B cell (primary cell): Measurements from ENCODE around the gene ZNF816. TPM values are rescaled to one million over a fixed set of nuclear protein-coding genes. Genes with fewer than 3 reads are reported as not detected.

Experiments
- ATAC-seq: fragments of 200-7000 bp; cut with Tn5 transposase; one replicate; pipeline ENCODE4 v1.10.0; 2021; ENCODE audit warnings: low read depth, mild to moderate bottlenecking, moderate number of reproducible peaks, moderate library complexity
- CTCF ChIA-PET: fragments of 350-600 bp; sonication (Branson Sonifier 250); formaldehyde crosslinking; loops from one replicate; lab custom pipeline; 2021; ENCODE audit warnings: antibody characterized with exemption, inconsistent platforms; lab: Charles Lee
- POLR2A ChIA-PET: fragments of 350-600 bp; sonication (Branson Sonifier 250); formaldehyde crosslinking; loops from one replicate; lab custom pipeline; 2021; ENCODE audit warnings: antibody characterized with exemption; lab: Charles Lee
- DNase-seq: peaks from one replicate; pipeline ENCODE4 v3.0.0; 2013
- H2AFZ ChIP-seq: 2 replicates; pipeline ENCODE4 v1.6.1; 2012; ENCODE audit warnings: mild to moderate bottlenecking, low read depth, low read length; ENCODE audit not compliant: insufficient read depth, poor library complexity, severe bottlenecking
- H3K27ac ChIP-seq, 2 donors: 1 replicate in 1 of 2; 2 replicates in 1 of 2; pipeline ENCODE4 v1.5.1; 2012 to 2013; ENCODE audit warnings: low read length in 2 of 2, mild to moderate bottlenecking in 2 of 2, moderate library complexity in 1 of 2
- H3K27me3 ChIP-seq, 4 experiments: fragments of 200-600 bp in 1 of 4; sonication (generic) in 1 of 4; replicated peaks in 1 of 4; 1 replicate in 2 of 4; 2 replicates in 2 of 4; pipeline versions ENCODE4 v1.6.1 to v1.7.0; 2013 to 2016; ENCODE audit warnings: low read length in 3 of 4, mild to moderate bottlenecking in 2 of 4, mixed read lengths in 1 of 4, moderate library complexity in 1 of 4; ENCODE audit not compliant: insufficient read depth in 4 of 4, control insufficient read depth in 3 of 4; ENCODE audit errors: control extremely low read depth in 1 of 4
- H3K36me3 ChIP-seq, 2 experiments: replicated peaks in 1 of 2; 1 replicate in 1 of 2; 2 replicates in 1 of 2; pipeline versions ENCODE4 v1.6.1 to v1.7.1; 2013; ENCODE audit warnings: low read length in 1 of 2; ENCODE audit not compliant: insufficient read depth in 2 of 2, control insufficient read depth in 1 of 2; ENCODE audit errors: control extremely low read depth in 1 of 2, extremely low read depth in 1 of 2
- H3K4me1 ChIP-seq, 2 donors: fragments of 200-600 bp in 1 of 2; sonication (generic) in 1 of 2; 1 replicate in 1 of 2; 2 replicates in 1 of 2; pipeline versions ENCODE4 v1.5.1 to v1.6.1; 2013 to 2017; ENCODE audit warnings: low read length in 2 of 2; ENCODE audit not compliant: control insufficient read depth in 2 of 2, insufficient read depth in 2 of 2
- H3K4me2 ChIP-seq: replicated peaks from 2 replicates; pipeline ENCODE3; 2012; ENCODE audit warnings: mild to moderate bottlenecking, low read depth, low read length; ENCODE audit not compliant: poor library complexity, severe bottlenecking
- H3K4me3 ChIP-seq, 5 experiments: fragments of 200-600 bp in 1 of 5; sonication (generic) in 1 of 5; 1 replicate in 3 of 5; 2 replicates in 2 of 5; pipeline versions ENCODE4 v1.5.1 to v1.7.0; 2011 to 2016; ENCODE audit warnings: low read length in 4 of 5, mild to moderate bottlenecking in 4 of 5, low read depth in 2 of 5, control low read depth in 1 of 5, moderate library complexity in 1 of 5; ENCODE audit not compliant: insufficient read depth in 1 of 5; ENCODE audit errors: control extremely low read depth in 1 of 5, extremely low read depth in 1 of 5
- H3K79me2 ChIP-seq: fragments of 200-600 bp; sonication (generic); one replicate; pipeline ENCODE4 v1.6.0; 2016; ENCODE audit warnings: low read length; ENCODE audit not compliant: control insufficient read depth, insufficient read depth
- H3K9ac ChIP-seq: fragments of 200-600 bp; sonication (generic); 2 replicates; pipeline ENCODE4 v1.6.1; 2017; ENCODE audit warnings: mild to moderate bottlenecking, low read length, moderate library complexity
- H3K9me3 ChIP-seq, 3 donors: one replicate each; pipeline versions ENCODE4 v1.6.1 to v1.7.1; 2013; ENCODE audit warnings: low read length in 2 of 3; ENCODE audit not compliant: control insufficient read depth in 2 of 3, insufficient read depth in 1 of 3; ENCODE audit errors: control extremely low read depth in 1 of 3
- H4K20me1 ChIP-seq: 2 replicates; pipeline ENCODE4 v1.6.0; 2012; ENCODE audit warnings: mild to moderate bottlenecking, low read length; ENCODE audit not compliant: insufficient read depth, control insufficient read depth, poor library complexity, severe bottlenecking
- H3K27ac Mint-ChIP-seq: one replicate; pipeline ENCODE4 v1.8.0; 2021; ENCODE audit warnings: mixed read lengths
- H3K27me3 Mint-ChIP-seq: one replicate; pipeline ENCODE4 v1.8.0; 2021; ENCODE audit warnings: mixed read lengths
- H3K4me1 Mint-ChIP-seq: one replicate; pipeline ENCODE4 v1.8.0; 2021; ENCODE audit warnings: mixed read lengths
- H3K4me3 Mint-ChIP-seq: one replicate; pipeline ENCODE4 v1.8.0; 2021; ENCODE audit warnings: mixed read lengths
- H3K9me3 Mint-ChIP-seq: one replicate; pipeline ENCODE4 v1.8.0; 2022; ENCODE audit warnings: mixed read lengths; ENCODE audit not compliant: insufficient read depth
- CTCF ChIP-seq: fragments of 200-600 bp; IDR thresholded peaks from one replicate; pipeline ENCODE4 v1.8.0; 2022; ENCODE audit warnings: antibody characterized with exemption, mild to moderate bottlenecking
- EZH2 ChIP-seq: IDR thresholded peaks from 2 replicates; pipeline ENCODE4 v1.6.1; 2012; ENCODE audit warnings: borderline replicate concordance, low read depth, mild to moderate bottlenecking, moderate library complexity, low read length; ENCODE audit not compliant: insufficient read depth, poor library complexity, severe bottlenecking
- WGBS: methylation state at CpG from one replicate; pipeline ENCODE4 v1.1.5; 2013; ENCODE audit warnings: missing lambda C conversion rate; ENCODE audit not compliant: insufficient coverage; 5-methylcytosine and 5-hydroxymethylcytosine counted together
- intact Hi-C: fragments of 100-400 bp; cut with micrococcal nuclease; formaldehyde crosslinking; loops from one replicate; pipeline ENCODE4 v1.10.0; 2022
- polyA plus RNA-seq: library from polyadenylated mRNA; depleted of rRNA; stranded (reverse); fragments of >200 nt; gene quantifications from 2 replicates; pipeline ENCODE4 v1.2.3, GENCODE V29; 2012
- total RNA-seq, 2 donors: library from RNA; stranded (reverse); fragments of 120-200 nt in 1 of 2; gene quantifications; 1 replicate in 1 of 2; 2 replicates in 1 of 2; pipeline versions ENCODE4 v1.2.3 to v1.2.4, GENCODE V29; 2013 to 2022

The ZNF816 gene
- total and polyA plus RNA-seq, 2 donors (not counting 1 experiment from before 2014, with no cell fraction given) = 4.5 to 25.0 TPM

GRCh38 chr19:52938761-52939160, 23.9 kb downstream of the ZNF816 start:
- intact Hi-C loops = no loop called here
- no peaks in the 10 kb centered on the region for H3K27me3 Mint-ChIP-seq
- H2AFZ ChIP-seq = no peak overlapping the region
- ATAC-seq = no peak
- no peak overlapping the region for H3K4me3 Mint-ChIP-seq
- H3K4me1 Mint-ChIP-seq = peaks cover 44% of the 10 kb centered on the region
- no peak overlapping the region for H3K4me3 ChIP-seq
- CTCF ChIA-PET = no interaction called here
- no peak overlapping the region for H3K27ac Mint-ChIP-seq
- H3K27ac ChIP-seq = no peak overlapping the region
- no peak for DNase-seq
- no peaks in the 10 kb centered on the region for H3K9me3 Mint-ChIP-seq
- TF ChIP-seq CTCF (no peak), EZH2 (no peak)
- H4K20me1 ChIP-seq = no peaks in the 10 kb centered on the region
- peaks cover 0 to 2% of the 10 kb centered on the region in 2 experiments for H3K36me3 ChIP-seq
- no CpG with 5 or more reads among the region's 5 CpGs for WGBS
- H3K9ac ChIP-seq = no peak overlapping the region
- H3K79me2 ChIP-seq = peaks cover 50% of the 10 kb centered on the region
- peaks cover 9 to 20% of the 10 kb centered on the region in 2 donors for H3K4me1 ChIP-seq
- H3K27me3 ChIP-seq = no peaks in the 10 kb centered on the region
- POLR2A ChIA-PET = interaction anchor here (0.7 kb wide), 1 partner anchor 813 kb away, joined by 9 read pairs; no protein-coding TSS in a partner anchor
- H3K9me3 ChIP-seq = peaks cover 0 to 33% (median 0%) of the 10 kb centered on the region in 3 donors
- H3K4me2 ChIP-seq = no peak overlapping the region

GRCh38 chr19:52936954-52937325, 25.7 kb downstream of the ZNF816 start:
- Histone ChIP-seq H3K4me3 (no peak overlapping the region), H3K4me2 (no peak overlapping the region), H2AFZ (no peak overlapping the region), H3K27ac (no peak overlapping the region), H3K4me1 (peaks cover 9 to 13% of the 10 kb centered on the region in 2 donors), H3K36me3 (peaks cover 0 to 2% of the 10 kb centered on the region in 2 experiments), H3K9ac (no peak overlapping the region), H4K20me1 (no peaks in the 10 kb centered on the region), H3K27me3 (no peaks in the 10 kb centered on the region), H3K9me3 (peaks cover 0 to 47% (median 0%) of the 10 kb centered on the region in 3 donors), H3K79me2 (peaks cover 41% of the 10 kb centered on the region)
- 94% methylated on average over 3 of the region's 7 CpGs for WGBS
- POLR2A ChIA-PET = no interaction called here
- CTCF ChIA-PET = interaction anchor here (0.6 kb wide), 1 partner anchor 747 kb away, joined by 3 read pairs; the partner anchor contains the start of gene PPP2R1A
- H3K27ac Mint-ChIP-seq = no peak overlapping the region
- no peaks in the 10 kb centered on the region for H3K27me3 Mint-ChIP-seq
- no peak for TF ChIP-seq EZH2
- TF ChIP-seq CTCF = no peak
- H3K9me3 Mint-ChIP-seq = no peaks in the 10 kb centered on the region
- intact Hi-C loops = no loop called here
- peaks cover 37% of the 10 kb centered on the region for H3K4me1 Mint-ChIP-seq
- H3K4me3 Mint-ChIP-seq = no peak overlapping the region
- no peak for DNase-seq
- no peak for ATAC-seq
